Endothelial cell of hepatic sinusoid (primary cell): Measurements from ENCODE around the gene AFG3L2.

Experiments
- in situ Hi-C: cut with HindIII; loops from 2 replicates; pipeline ENCODE4 v1.10.0; 2017; ENCODE audit warnings: low sequenced_read_pairs

The AFG3L2 gene

DNA sequence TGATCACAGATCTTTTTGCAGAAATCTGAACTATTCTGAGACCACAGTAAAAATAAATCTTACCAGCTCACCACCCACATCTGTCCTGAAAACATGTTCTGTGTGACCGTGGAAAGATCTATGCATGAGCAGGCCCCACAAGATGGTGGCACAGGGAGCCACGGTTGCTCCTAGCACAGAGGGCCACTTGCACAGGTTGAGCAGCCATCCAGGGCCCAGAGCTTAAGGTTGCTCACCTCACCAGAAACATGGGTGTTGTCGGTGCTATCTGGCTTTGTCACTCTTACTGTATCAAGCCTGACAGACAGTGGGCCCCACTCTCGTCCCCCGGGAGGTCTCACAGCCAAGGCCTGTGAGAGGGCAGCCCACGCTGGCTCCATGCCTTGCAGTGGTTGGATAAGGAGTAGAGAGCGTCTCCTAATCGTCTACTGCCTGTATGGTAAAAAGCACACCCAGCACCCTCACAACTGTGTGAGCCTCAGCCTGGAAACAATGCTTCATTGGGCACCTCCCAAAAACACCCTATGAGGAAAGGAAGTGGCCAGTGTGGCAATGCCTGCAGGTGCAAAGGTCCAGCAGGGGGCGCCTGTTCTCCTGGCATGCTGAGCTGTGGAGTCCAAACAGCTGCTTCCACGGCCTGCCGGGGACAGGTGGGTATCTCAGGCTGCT lies 49.4 kb downstream of the AFG3L2 start:
- in situ Hi-C loops: loop anchor here (5.0 kb wide), 1 partner anchor 40 kb away; no protein-coding TSS in a partner anchor

DNA sequence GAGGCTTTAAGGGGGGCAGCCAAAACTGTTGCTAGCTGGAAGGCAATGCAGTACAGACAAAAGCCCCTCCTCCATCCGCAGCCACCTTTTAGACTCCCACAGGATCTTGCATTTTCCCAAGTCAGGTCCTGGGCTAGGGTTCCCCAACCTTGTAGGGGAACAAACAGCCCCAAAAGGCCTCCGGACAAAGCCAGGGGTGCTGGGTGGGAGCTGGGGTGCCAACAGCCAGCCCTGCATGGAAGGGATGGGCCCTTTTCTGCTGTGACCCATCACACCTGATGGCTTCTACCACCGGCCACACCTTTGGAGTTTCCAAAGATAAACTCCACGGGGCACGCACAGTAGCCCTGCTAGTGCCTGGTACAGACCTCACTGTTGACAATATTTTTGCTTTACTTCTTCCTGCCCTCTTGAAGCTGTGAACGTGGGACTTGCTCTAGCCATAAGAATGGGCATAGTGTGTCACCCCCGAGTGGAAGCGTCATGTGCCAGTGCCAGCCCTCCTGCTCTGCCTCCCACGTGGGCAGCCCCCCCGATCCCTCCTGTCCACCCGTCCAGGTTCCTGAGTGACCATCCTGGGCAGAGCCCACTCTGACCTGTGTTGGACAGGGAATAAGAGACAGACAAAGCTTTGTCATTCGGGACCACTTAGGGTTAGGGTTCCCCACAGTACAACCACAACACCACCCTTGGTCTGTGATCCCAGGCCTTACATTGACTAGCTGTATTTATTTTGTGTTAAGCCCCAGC lies 50.1 kb downstream of the AFG3L2 start:
- in situ Hi-C loops: loop anchor here (5.0 kb wide), 1 partner anchor 40 kb away; no protein-coding TSS in a partner anchor

DNA sequence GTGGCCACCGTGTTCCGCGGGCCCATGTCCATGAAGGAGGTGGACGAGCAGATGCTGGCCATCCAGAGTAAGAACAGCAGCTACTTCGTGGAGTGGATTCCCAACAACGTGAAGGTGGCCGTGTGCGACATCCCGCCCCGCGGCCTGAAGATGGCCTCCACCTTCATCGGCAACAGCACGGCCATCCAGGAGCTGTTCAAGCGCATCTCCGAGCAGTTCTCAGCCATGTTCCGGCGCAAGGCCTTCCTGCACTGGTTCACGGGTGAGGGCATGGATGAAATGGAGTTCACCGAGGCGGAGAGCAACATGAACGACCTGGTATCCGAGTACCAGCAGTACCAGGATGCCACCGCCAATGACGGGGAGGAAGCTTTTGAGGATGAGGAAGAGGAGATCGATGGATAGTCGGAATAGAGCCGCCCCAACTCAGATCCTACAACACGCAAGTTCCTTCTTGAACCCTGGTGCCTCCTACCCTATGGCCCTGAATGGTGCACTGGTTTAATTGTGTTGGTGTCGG lies 51.2 kb downstream of the AFG3L2 start:
- in situ Hi-C loops: loop anchor here (5.0 kb wide), 1 partner anchor 42 kb away; no protein-coding TSS in a partner anchor

DNA sequence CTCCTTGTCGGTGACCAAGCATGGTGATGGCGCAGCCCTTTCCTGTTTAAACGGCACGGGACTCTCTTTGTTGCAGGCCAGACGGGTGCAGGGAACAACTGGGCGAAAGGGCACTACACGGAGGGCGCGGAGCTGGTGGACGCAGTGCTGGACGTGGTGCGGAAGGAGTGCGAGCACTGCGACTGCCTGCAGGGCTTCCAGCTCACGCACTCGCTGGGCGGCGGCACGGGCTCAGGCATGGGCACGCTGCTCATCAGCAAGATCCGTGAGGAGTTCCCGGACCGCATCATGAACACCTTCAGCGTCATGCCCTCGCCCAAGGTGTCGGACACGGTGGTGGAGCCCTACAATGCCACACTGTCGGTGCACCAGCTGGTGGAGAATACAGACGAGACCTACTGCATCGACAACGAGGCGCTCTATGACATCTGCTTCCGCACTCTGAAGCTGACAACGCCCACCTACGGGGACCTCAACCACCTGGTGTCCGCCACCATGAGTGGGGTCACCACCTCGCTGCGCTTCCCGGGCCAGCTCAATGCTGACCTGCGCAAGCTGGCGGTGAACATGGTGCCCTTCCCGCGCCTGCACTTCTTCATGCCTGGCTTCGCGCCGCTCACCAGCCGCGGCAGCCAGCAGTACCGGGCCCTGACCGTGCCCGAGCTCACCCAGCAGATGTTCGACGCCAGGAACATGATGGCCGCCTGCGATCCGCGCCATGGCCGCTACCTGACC lies 51.9 kb downstream of the AFG3L2 start:
- in situ Hi-C loops: loop anchor here (5.0 kb wide), 1 partner anchor 42 kb away; no protein-coding TSS in a partner anchor

DNA sequence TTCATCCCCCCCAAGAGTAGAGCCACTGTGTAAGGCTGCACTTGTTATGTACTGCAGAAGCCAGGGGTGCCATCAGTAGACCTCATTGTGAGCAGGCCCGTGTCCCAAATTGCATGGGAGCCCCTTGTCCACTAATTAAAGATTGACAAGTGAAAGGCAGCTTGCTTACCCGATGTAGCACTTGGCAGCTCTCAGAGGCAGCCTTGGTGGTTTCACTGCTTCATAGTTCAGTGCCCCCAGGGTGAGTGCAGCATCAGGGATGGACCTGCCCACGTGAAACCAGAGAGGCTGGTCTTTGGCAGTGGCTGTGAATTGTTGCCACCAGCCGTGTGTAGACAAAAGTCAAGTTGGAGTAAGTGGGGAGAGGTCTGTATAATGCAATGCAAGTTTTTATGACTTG lies 55.7 kb downstream of the AFG3L2 start:
- in situ Hi-C loops: no loop called here

DNA sequence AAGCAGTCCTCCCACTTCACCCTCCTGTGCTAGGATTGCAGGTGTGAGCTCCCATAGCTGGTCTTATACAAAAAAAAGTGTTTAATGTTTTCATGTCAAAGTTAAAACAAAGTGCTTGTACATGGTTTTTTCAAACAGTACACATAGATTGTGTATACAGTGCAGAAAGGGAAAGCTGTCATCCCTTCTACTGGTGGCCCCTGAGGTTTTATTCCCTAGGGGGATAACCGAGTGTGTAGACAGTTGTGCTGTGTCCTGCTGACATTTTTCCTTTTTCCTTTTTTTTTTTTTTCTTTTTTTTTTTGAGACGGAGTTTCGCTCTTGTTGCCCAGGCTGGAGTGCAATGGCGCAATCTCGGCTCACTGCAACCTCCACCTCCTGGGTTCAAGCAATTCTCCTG lies 58.2 kb downstream of the AFG3L2 start:
- in situ Hi-C loops: no loop called here

DNA sequence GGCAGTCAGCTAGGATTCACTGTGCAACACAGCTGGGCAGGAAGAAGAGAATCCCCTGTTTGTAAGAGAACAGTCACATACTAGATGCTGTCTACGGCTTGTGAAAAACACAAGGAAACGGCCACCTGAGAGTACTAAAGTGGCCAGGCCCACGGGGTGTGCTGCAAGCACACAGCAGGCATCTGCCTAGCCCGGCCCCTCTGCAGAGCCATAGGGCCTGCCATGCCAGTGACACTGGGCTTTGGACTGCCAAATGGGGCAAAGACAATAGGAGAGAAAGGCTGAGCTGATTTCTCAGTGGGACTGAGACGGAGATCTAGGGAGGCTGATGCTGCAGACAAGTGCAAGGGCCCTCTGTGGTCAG lies 58.7 kb downstream of the AFG3L2 start:
- in situ Hi-C loops: no loop called here

DNA sequence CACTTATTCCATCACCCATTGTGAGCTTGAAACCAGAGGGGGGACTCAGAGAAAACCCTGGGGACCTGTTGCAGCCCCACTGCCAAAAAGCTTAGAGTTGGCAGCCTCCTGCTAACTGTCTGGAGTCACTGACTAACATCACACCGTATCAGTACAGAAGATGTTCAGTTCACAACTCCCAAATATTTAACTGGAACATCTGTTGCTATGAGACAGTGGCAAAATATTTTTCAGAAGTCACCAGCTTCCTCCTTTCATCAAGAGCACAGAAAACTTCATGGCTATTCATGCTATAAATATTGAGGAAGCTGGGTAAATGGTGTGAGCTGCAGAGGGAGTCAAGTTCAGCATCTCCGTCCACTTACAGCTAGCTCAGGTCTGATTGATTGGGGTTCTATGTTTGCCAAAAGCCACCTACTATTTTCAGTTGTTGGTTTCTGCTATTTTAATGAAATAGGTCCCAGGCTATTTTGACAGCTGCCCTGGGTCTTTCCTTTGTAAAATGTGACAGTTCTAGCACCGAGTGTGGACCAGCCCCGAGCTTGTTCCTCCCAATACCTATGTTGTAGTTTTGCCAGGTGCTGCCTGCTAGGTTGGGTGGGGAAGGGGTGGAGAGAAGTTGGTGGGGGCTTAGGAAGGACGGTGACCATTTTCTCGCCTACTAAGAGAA lies 59.2 kb downstream of the AFG3L2 start:
- in situ Hi-C loops: no loop called here

DNA sequence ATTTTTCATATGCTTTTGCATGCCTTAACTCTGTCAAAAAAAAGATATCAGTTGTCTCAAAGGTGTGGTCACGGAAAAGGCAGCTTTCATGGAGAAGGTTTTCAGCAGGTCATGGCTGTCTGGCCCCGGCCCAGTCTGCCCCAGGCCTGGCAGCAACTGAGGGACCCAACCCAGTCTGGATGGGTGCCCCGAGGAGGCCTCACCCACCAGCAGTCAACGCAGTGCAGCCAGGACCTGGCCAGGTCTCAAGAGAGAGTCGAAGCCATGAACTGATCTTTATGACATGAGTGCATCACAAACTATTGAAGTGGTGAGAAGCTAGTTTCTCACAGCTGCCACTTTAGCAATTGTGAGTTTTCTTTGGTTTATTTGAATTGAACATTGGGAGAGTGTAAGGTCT lies 61.1 kb downstream of the AFG3L2 start:
- in situ Hi-C loops: no loop called here

DNA sequence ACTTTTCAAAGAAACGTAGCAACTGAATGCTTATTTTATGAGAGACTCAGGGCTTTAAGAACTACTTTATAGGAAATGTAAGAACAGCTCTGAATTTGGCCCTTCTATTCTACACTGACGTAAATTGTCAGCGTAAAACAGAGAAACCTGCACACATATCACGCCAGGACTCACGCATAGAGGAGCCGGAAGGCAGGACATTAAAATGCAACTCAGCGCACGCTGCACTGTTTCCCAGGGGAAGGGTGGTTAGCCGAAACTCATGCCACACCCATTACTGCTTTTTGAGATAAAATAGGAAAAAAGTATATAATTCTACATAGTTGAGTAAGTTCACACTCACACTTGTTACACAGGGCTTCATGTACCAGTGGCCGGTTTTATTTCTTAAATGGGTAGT lies 61.5 kb downstream of the AFG3L2 start:
- in situ Hi-C loops: no loop called here

DNA sequence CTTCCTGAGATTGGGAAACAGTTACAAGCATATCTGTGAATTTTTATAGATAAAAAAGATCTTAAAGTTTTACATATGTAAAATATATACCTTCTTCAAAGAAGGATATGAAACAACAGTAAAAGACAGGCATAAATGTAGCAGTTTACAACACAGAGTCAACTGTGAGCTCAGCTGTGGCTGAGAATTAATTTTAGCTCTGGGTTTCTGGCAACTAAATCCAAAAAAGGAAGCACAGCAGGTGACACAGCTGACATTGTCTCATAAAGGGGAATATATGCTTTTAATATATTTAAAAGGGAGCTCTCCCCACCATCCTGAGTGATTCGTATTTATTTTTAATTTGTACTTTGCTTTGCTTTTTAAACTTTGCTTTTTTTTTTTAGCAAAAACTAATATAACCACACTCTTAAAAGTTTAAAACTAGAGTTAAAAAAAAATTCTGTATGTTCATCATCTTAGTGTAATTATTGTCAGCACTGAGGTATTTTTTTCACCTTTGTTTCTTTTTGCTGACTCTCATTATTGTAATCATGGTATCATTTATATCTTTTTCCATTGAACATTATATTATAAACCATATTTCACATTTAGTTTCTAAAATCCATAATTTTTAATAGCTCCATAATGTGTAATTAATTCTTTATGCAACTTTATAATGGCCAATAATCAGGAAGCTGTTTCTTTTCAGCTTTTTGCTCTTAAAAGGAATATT lies 62.3 kb downstream of the AFG3L2 start:
- in situ Hi-C loops: no loop called here

DNA sequence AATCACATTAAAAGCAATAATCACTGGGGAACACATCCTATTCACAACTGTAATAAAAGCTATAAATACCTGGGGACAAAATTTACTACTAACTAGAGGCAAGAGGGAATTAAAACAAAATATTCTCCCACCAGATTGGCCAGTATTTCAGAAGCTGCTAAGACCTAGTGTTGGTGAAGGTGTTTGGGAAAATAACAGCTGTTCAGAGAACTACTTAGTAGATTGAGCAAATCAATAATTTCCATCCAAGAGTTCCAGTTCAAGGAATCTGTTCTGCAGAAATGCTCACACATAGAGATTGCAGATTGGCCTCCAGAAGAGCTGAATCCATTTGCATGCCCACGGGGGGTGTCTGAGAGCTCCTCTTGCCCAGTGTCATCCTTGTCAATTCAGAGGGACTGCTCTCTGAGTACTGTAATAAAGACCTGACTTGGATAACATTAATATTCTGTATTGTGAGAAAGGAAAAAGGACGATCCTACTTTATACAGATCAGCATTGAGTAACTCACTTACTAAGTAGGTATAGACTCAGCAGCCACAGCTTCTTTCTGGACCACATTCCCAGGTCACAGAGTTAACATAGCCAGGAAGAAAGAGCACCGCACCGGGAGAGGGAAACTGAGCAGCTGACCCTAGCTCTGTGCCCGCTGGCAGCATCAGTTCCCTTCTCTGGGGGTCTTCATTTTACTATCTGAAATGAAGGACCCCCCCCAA lies 63.3 kb downstream of the AFG3L2 start:
- in situ Hi-C loops: no loop called here

DNA sequence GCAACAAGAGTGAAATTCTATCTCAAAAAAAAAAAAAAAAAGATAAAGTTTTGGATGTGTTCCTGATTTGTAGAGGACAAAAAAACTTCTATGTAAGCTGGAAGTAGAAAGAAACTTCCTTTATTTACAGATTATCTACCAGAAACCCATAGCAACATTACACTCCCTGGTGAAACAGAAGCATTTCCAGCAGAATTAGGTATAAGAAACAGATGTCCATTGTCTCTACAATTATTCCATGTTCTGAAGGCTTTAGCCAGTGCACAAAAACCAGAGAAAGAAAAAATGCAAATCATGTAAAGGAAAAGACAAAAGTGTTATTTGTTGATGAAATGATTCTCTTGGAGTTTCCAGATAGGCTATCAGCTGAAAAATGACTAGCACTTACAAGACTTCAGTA lies 64.1 kb downstream of the AFG3L2 start:
- in situ Hi-C loops: no loop called here

DNA sequence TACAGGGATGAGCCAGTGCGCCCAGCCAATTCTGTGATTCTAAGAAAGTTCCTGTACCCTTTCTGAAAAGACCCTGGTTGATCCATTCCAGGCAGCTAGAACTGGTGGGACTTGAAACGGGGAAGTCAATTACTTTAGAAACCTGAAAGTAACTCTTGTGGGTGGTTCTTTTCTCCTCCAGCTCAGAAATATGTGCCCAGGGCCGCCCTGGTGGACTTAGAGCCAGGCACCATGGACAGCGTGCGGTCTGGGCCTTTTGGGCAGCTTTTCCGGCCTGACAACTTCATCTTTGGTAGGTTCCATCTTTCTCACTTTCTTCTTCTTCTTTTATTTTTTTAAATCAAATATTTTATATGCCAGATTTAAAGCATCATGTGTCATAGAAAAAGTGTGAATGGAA lies 66.3 kb downstream of the AFG3L2 start:
- in situ Hi-C loops: no loop called here

DNA sequence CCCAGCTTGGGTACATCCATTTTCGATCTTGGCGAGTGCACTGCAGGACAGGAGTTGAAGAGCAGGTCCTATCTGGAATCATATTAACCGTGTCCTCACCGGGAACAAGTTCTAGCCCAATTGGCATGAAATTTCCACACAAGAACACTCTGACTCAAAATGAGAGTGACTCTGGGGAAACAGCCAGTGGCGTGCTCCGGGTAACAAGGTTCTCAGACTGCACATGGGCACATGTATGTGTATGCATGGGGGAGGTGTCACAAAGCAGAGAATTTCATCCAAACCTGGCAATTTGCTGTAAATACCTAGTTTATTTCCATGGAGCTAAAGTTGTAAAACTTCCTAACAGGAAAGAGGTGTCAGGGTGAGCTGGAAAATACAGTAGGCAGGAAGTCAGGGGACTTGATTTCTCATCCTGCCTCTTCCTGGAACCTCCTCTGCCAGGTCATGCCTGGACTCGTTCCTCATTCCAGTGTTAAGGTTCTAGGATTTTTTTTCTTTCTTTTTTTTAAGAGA lies 67.3 kb downstream of the AFG3L2 start:
- in situ Hi-C loops: loop anchor here (5.0 kb wide), 2 partner anchors 67 to 237 kb away; no protein-coding TSS in a partner anchor

DNA sequence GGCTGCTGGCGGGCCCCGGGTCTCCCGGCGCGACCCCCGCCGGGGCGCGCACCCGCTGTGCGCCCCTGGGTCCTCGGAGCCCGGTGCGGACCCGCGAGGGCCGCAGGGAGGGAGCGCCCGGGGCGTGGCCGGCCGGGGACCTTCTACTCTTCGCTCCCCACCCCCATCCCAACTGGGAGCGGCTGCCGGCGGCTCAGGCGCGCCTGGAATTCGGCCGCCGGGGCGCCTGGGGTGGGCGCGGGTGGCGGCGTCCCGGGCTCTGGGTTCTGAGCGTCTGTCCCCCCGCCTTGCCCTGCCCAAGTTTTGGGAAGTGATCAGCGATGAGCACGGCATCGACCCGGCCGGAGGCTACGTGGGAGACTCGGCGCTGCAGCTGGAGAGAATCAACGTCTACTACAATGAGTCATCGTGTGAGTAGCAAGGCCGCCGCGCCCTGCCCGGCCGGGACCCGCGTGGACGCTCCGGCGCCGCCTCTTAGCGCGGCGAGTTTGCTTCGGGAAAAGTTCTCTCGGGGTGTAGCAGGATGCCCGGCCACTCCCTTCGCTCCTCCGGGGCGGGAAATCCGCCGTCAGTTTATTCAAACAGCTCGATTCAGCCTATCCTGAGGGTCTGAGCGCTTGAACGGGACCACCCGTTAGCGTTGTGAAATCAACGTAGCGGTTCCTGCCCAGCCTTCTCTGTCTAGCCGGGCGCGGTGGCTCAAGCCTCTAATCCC lies 68.5 kb downstream of the AFG3L2 start:
- in situ Hi-C loops: loop anchor here (5.0 kb wide), 2 partner anchors 66 to 236 kb away; no protein-coding TSS in a partner anchor

DNA sequence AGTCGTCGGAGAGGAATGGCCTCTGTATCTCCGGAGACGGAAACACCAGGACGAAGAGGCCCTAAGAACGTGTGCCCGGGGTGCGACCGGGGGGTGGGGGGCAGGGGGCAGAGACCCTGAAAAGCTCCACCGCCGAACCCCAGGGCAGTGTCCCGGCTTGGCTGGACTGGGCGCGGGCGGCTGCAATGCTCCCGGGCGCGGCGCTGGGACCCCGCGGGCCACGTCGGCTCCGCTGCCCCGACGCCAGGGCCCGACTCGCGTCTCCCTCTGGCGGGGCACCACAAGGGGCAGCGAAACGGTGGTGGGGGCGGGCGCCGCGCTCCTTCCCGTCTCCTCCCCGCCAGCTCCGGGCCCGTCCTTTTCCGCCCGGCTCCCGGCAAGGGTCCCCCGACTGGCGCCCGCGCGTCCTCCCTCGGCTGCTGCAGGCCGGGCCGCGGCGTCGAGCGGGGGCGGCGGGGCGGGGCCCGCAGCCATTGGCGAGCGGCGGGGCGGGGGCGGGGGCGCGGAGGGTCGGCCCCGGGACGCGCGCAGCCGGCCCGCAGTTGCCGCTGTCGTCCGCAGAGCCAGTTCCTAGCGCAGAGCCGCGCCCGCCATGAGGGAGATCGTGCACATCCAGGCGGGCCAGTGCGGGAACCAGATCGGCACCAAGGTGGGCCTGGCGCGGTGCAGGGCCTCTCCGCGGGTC lies 69.2 kb downstream of the AFG3L2 start, which contains the start of gene TUBB6:
Gene TUBB6, plus strand, starts transcription at position 541 of the 685 bp plus-strand sequence. Its CDS starts 52 bp downstream, at position 593.
- in situ Hi-C loops: loop anchor here (5.0 kb wide), 2 partner anchors 66 to 236 kb away; no protein-coding TSS in a partner anchor
